HEK293 (cell line): ENCODE data around the gene ZKSCAN4.
A peak's percentile ranks its signal among the peaks of the same experiment; 100 is the strongest.

ENCODE experiments used
- CTCF ChIA-PET: fragments of 350-600 bp; formaldehyde crosslinking; extraction: SDS; loops from one replicate; lab custom pipeline; 2021; ENCODE audit warnings: antibody characterized with exemption; lab: Yijun Ruan, JAX
- POLR2A ChIA-PET: fragments of 300-600 bp; formaldehyde crosslinking; extraction: SDS; loops from one replicate; lab custom pipeline; 2020; ENCODE audit warnings: antibody characterized with exemption, inconsistent platforms; lab: Yijun Ruan, JAX
- H3K27ac ChIP-seq: fragments of 200-500 bp; sonication (Bioruptor generic); 2 replicates; pipeline ENCODE4 v1.5.1; 2014; ENCODE audit warnings: low read depth, low read length, control low read depth, inconsistent platforms; ENCODE audit errors: extremely low read depth
- H3K36me3 ChIP-seq, 2 experiments: fragments of 200-500 bp in 1 of 2; sonication (Bioruptor generic) in 1 of 2; 1 replicate in 1 of 2; 2 replicates in 1 of 2; pipeline ENCODE4 v1.5.1; 2014 to 2017; ENCODE audit warnings: inconsistent platforms in 2 of 2, low read length in 2 of 2; ENCODE audit not compliant: control insufficient read depth in 2 of 2, insufficient read depth in 1 of 2
- H3K4me1 ChIP-seq: fragments of 200-500 bp; sonication (Bioruptor generic); 2 replicates; pipeline ENCODE4 v1.5.1; 2014; ENCODE audit warnings: mild to moderate bottlenecking, low read length, inconsistent platforms; ENCODE audit not compliant: control insufficient read depth, insufficient read depth
- H3K4me3 ChIP-seq: 2 replicates; pipeline ENCODE4 v1.5.1; 2011; ENCODE audit warnings: low read depth, mild to moderate bottlenecking, control low read depth, low read length, moderate library complexity
- H3K9me3 ChIP-seq: fragments of 200-500 bp; sonication (Bioruptor generic); 2 replicates; pipeline ENCODE4 v1.5.1; 2014; ENCODE audit warnings: low read depth, low read length, inconsistent platforms; ENCODE audit not compliant: control insufficient read depth, insufficient read depth
- GLIS1 ChIP-seq: fragments of 450-650 bp; formaldehyde crosslinking; IDR thresholded peaks from 2 replicates; pipeline ENCODE4 v1.5.1; 2016; ENCODE audit warnings: missing biosample characterization, missing genetic modification characterization
- GLIS2 ChIP-seq: fragments of 450-650 bp; formaldehyde crosslinking; IDR thresholded peaks from 2 replicates; pipeline ENCODE4 v1.5.1; 2016; ENCODE audit warnings: missing biosample characterization, missing genetic modification characterization
- KLF1 ChIP-seq: fragments of 450-650 bp; formaldehyde crosslinking; IDR thresholded peaks from 2 replicates; pipeline ENCODE4 v1.5.1; 2016; ENCODE audit warnings: missing biosample characterization, missing genetic modification characterization
- KLF10 ChIP-seq: fragments of 450-650 bp; IDR thresholded peaks from 2 replicates; pipeline ENCODE4 v1.5.1; 2018; ENCODE audit warnings: missing biosample characterization, mild to moderate bottlenecking, missing genetic modification characterization
- KLF9 ChIP-seq: fragments of 450-650 bp; formaldehyde crosslinking; IDR thresholded peaks from 2 replicates; pipeline ENCODE4 v1.5.1; 2016; ENCODE audit warnings: missing biosample characterization, missing genetic modification characterization, low read depth
- OSR2 ChIP-seq: fragments of 450-650 bp; formaldehyde crosslinking; IDR thresholded peaks from 2 replicates; pipeline ENCODE4 v1.5.1; 2016; ENCODE audit warnings: missing biosample characterization, missing genetic modification characterization
- OVOL3 ChIP-seq: fragments of 450-650 bp; formaldehyde crosslinking; IDR thresholded peaks from 2 replicates; pipeline ENCODE4 v1.5.1; 2016; ENCODE audit warnings: missing biosample characterization, missing genetic modification characterization
- PRDM10 ChIP-seq: fragments of 450-650 bp; formaldehyde crosslinking; IDR thresholded peaks from 2 replicates; pipeline ENCODE4 v1.5.1; 2016; ENCODE audit warnings: missing biosample characterization, missing genetic modification characterization
- SCRT1 ChIP-seq: fragments of 450-650 bp; formaldehyde crosslinking; IDR thresholded peaks from 2 replicates; pipeline ENCODE4 v1.5.1; 2016; ENCODE audit warnings: missing biosample characterization, missing genetic modification characterization, borderline replicate concordance
- SP2 ChIP-seq: fragments of 450-650 bp; formaldehyde crosslinking; IDR thresholded peaks from 2 replicates; pipeline ENCODE4 v1.5.1; 2016; ENCODE audit warnings: missing biosample characterization, missing genetic modification characterization
- SP7 ChIP-seq: fragments of 450-650 bp; formaldehyde crosslinking; IDR thresholded peaks from 2 replicates; pipeline ENCODE4 v1.5.1; 2016; ENCODE audit warnings: missing biosample characterization, missing genetic modification characterization
- ZEB2 ChIP-seq: fragments of 450-650 bp; formaldehyde crosslinking; IDR thresholded peaks from 2 replicates; pipeline ENCODE4 v1.5.1; 2016; ENCODE audit warnings: missing biosample characterization, missing genetic modification characterization
- ZIC2 ChIP-seq: fragments of 450-650 bp; formaldehyde crosslinking; IDR thresholded peaks from 2 replicates; pipeline ENCODE4 v1.5.1; 2016; ENCODE audit warnings: missing biosample characterization, missing genetic modification characterization
- ZNF175 ChIP-seq: fragments of 450-650 bp; formaldehyde crosslinking; IDR thresholded peaks from 2 replicates; pipeline ENCODE4 v1.5.1; 2016; ENCODE audit warnings: missing biosample characterization, missing genetic modification characterization
- ZNF24 ChIP-seq: fragments of 450-650 bp; formaldehyde crosslinking; IDR thresholded peaks from 2 replicates; pipeline ENCODE4 v1.5.1; 2016; ENCODE audit warnings: missing biosample characterization, missing genetic modification characterization
- ZNF394 ChIP-seq: fragments of 450-650 bp; formaldehyde crosslinking; IDR thresholded peaks from 2 replicates; pipeline ENCODE4 v1.5.1; 2016; ENCODE audit warnings: missing biosample characterization, missing genetic modification characterization, mild to moderate bottlenecking, moderate library complexity, borderline replicate concordance
- ZNF561 ChIP-seq: fragments of 450-650 bp; IDR thresholded peaks from 2 replicates; pipeline ENCODE4 v1.5.1; 2018; ENCODE audit warnings: missing biosample characterization, missing genetic modification characterization, borderline replicate concordance
- ZNF629 ChIP-seq: fragments of 450-650 bp; formaldehyde crosslinking; IDR thresholded peaks from 2 replicates; pipeline ENCODE4 v1.5.1; 2017; ENCODE audit warnings: missing biosample characterization, missing genetic modification characterization
- ZNF677 ChIP-seq: fragments of 450-650 bp; IDR thresholded peaks from 2 replicates; pipeline ENCODE4 v1.5.0; 2018; ENCODE audit warnings: missing biosample characterization, mild to moderate bottlenecking, missing genetic modification characterization, moderate library complexity
- ZNF791 ChIP-seq: fragments of 450-650 bp; formaldehyde crosslinking; IDR thresholded peaks from 2 replicates; pipeline ENCODE4 v1.5.1; 2016; ENCODE audit warnings: missing biosample characterization, missing genetic modification characterization
- ZNF792 ChIP-seq: fragments of 450-650 bp; formaldehyde crosslinking; IDR thresholded peaks from 2 replicates; pipeline ENCODE4 v1.5.1; 2016; ENCODE audit warnings: missing biosample characterization, missing genetic modification characterization
- ZSCAN30 ChIP-seq: fragments of 450-650 bp; IDR thresholded peaks from 2 replicates; pipeline ENCODE4 v1.5.1; 2018; ENCODE audit warnings: missing biosample characterization, mild to moderate bottlenecking, missing genetic modification characterization, moderate library complexity
- TF ChIP-seq, protein P1 (sequence below): fragments of 450-650 bp; formaldehyde crosslinking; IDR thresholded peaks from 2 replicates; pipeline ENCODE4 v1.5.1; 2017; ENCODE audit warnings: missing biosample characterization, missing genetic modification characterization
- TF ChIP-seq, protein P2 (sequence below): fragments of 450-650 bp; formaldehyde crosslinking; IDR thresholded peaks from 2 replicates; pipeline ENCODE4 v1.5.1; 2016; ENCODE audit warnings: missing biosample characterization, missing genetic modification characterization
- TF ChIP-seq, protein P3 (sequence below): sonication (generic); formaldehyde crosslinking; IDR thresholded peaks from 2 replicates; pipeline ENCODE4 v1.8.1; 2022; ENCODE audit warnings: mild to moderate bottlenecking, moderate library complexity, missing genetic modification reagents
- TF ChIP-seq, protein P4 (sequence below): fragments of 450-650 bp; formaldehyde crosslinking; IDR thresholded peaks from 2 replicates; pipeline ENCODE4 v1.5.1; 2016; ENCODE audit warnings: missing biosample characterization, missing genetic modification characterization

Gene ZKSCAN4

DNA sequence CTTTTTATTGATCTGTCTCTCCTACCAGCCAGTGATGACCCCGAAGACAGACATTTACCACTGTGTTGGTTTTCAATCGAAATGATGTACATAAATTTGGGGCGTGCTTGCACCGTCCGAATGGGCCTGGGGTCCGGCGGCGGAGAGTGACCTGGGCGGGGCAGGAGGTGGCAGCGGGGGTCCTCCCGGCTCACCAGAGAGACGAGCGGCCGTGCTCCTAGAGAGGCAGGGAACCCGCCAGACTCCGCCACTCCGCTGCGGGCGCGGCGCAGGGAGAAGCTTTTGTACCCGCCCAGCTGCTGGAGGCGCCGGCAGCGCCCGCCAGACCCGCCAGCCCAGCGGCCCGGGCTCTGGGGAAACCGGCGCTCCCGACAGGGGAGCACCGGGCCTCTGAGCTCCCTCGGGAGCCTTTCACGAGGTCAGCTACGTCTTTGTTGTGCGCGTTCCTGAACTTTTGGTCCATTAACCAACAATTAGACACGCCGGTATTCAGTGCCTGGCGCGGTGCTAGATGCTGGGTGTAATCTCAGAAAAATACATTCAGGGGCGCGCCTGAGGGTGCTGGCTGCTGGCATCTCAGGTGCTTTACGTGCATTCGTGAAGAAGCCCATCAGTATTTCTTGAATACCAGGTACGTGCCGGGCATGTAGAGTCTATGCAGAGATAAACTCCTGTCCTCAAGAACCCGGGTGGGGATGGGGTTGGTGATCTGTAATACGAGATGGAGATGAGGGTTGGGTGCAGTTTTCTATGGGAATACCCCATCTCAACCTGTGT, 29.4 kb upstream of the ZKSCAN4 start, which contains the start of gene PGBD1 (continued):
- TF ChIP-seq ZNF394 (tag by site-specific recombination) = peak; percentile 99
- peak; percentile 48; the same call in 1 of the 2 replicates for TF ChIP-seq SP7 (tag by site-specific recombination)
- TF ChIP-seq, protein P1, sequence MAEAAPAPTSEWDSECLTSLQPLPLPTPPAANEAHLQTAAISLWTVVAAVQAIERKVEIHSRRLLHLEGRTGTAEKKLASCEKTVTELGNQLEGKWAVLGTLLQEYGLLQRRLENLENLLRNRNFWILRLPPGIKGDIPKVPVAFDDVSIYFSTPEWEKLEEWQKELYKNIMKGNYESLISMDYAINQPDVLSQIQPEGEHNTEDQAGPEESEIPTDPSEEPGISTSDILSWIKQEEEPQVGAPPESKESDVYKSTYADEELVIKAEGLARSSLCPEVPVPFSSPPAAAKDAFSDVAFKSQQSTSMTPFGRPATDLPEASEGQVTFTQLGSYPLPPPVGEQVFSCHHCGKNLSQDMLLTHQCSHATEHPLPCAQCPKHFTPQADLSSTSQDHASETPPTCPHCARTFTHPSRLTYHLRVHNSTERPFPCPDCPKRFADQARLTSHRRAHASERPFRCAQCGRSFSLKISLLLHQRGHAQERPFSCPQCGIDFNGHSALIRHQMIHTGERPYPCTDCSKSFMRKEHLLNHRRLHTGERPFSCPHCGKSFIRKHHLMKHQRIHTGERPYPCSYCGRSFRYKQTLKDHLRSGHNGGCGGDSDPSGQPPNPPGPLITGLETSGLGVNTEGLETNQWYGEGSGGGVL (tag by site-specific recombination) = 0 out of 2 replicates have a peak, but pooled peaks have one; percentile 30
- peak; percentile 55 for TF ChIP-seq SP2 (tag by site-specific recombination)
- peak; percentile 35; the same call in 1 of the 2 replicates for TF ChIP-seq GLIS1
- peak; percentile 56; the same call in 1 of the 2 replicates for TF ChIP-seq KLF1
- TF ChIP-seq KLF10 (tag by site-specific recombination) = peak; percentile 31; the same call in 1 of the 2 replicates
- no peak for TF ChIP-seq ZEB2 (tag by site-specific recombination)
- peak; percentile 94 for TF ChIP-seq ZSCAN30 (tag by site-specific recombination)
- TF ChIP-seq KLF9 (tag by site-specific recombination) = peak; percentile 62; the same call in 1 of the 2 replicates
- no peak for TF ChIP-seq ZNF792 (tag by site-specific recombination)
- TF ChIP-seq, protein P2, sequence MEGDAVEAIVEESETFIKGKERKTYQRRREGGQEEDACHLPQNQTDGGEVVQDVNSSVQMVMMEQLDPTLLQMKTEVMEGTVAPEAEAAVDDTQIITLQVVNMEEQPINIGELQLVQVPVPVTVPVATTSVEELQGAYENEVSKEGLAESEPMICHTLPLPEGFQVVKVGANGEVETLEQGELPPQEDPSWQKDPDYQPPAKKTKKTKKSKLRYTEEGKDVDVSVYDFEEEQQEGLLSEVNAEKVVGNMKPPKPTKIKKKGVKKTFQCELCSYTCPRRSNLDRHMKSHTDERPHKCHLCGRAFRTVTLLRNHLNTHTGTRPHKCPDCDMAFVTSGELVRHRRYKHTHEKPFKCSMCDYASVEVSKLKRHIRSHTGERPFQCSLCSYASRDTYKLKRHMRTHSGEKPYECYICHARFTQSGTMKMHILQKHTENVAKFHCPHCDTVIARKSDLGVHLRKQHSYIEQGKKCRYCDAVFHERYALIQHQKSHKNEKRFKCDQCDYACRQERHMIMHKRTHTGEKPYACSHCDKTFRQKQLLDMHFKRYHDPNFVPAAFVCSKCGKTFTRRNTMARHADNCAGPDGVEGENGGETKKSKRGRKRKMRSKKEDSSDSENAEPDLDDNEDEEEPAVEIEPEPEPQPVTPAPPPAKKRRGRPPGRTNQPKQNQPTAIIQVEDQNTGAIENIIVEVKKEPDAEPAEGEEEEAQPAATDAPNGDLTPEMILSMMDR = 0 out of 2 replicates have a peak, but pooled peaks have one; percentile 25
- TF ChIP-seq ZNF629 (tag by site-specific recombination) = no peak; the same call in 1 of the 2 replicates
- no peak for TF ChIP-seq ZNF175
- TF ChIP-seq ZNF791 = no peak
- no peak for TF ChIP-seq ZNF677 (tag by site-specific recombination)
- peak; percentile 63 for TF ChIP-seq GLIS2 (tag by site-specific recombination)

GRCh38 chr6:28280595-28281287, 28.7 kb upstream of the ZKSCAN4 start:
- ChIA-PET CTCF (interaction anchor here (0.6 to 1.9 kb wide), 4 partner anchors 14 to 652 kb away, joined by 3 to 6 read pairs (median 4); partner anchors contain the start of gene ZSCAN26), POLR2A (interaction anchor here (0.9 to 1.8 kb wide), 15 partner anchors 8 to 139 kb away, joined by 3 to 34 read pairs (median 5); partner anchors contain the start of genes ZKSCAN3, ZKSCAN4, ZKSCAN8 and ZSCAN26)
- no peak overlapping the region for H3K27ac ChIP-seq
- no peaks in the 10 kb centered on the region for H3K4me1 ChIP-seq
- H3K9me3 ChIP-seq = no peaks in the 10 kb centered on the region
- H3K36me3 ChIP-seq = peaks cover 8 to 50% of the 10 kb centered on the region in 2 experiments; a peak in 2 of 3 replicates
- peak overlapping the region; percentile 89 for H3K4me3 ChIP-seq
- no peak for TF ChIP-seq OVOL3 (tag by site-specific recombination)
- TF ChIP-seq, protein P3, sequence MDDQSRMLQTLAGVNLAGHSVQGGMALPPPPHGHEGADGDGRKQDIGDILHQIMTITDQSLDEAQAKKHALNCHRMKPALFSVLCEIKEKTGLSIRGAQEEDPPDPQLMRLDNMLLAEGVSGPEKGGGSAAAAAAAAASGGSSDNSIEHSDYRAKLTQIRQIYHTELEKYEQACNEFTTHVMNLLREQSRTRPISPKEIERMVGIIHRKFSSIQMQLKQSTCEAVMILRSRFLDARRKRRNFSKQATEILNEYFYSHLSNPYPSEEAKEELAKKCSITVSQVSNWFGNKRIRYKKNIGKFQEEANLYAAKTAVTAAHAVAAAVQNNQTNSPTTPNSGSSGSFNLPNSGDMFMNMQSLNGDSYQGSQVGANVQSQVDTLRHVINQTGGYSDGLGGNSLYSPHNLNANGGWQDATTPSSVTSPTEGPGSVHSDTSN (CRISPR knock-in tag) = no peak
- TF ChIP-seq SCRT1 = no peak
- TF ChIP-seq, protein P4, sequence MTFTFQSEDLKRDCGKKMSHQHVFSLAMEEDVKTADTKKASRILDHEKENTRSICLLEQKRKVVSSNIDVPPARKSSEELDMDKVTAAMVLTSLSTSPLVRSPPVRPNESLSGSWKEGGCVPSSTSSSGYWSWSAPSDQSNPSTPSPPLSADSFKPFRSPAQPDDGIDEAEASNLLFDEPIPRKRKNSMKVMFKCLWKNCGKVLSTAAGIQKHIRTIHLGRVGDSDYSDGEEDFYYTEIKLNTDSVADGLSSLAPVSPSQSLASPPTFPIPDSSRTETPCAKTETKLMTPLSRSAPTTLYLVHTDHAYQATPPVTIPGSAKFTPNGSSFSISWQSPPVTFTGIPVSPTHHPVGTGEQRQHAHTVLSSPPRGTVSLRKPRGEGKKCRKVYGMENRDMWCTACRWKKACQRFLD (tag by site-specific recombination) = no peak
- no peak for TF ChIP-seq GLIS2 (tag by site-specific recombination)
- TF ChIP-seq SP2 (tag by site-specific recombination) = no peak
- no peak for TF ChIP-seq ZNF561 (tag by site-specific recombination)
- no peak for TF ChIP-seq PRDM10 (tag by site-specific recombination)
- TF ChIP-seq OSR2 (tag by site-specific recombination) = no peak
- no peak for TF ChIP-seq ZNF24 (tag by site-specific recombination)
- no peak for TF ChIP-seq ZIC2 (tag by site-specific recombination)
